GM21390 (cell line): ENCODE data around the gene FITM1.

Experiments
- ATAC-seq: cut with Tn5 transposase; IDR thresholded peaks from one replicate; pipeline ENCODE4 v1.9.1; 2021; ENCODE audit not compliant: unreplicated experiment

Gene FITM1

DNA sequence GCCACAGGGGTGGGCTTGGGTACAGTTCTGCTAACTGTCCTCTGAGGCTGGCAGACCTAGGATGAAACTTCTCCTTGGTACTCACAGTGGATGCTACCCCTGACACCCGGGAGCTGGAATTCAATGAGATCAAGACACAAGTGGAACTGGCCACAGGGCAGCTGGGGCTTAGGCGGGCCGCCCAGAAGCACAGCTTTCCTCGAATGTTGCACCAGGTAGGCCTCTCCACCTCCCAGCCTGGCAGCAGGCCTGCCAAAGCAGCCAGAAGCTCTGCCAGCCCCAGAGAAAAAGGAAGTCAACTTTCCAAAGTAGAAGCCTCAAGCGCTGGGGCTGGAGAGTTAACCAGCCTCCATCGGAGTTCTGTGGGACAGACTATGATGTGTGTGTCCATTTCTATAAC is 13.3 kb upstream of the FITM1 start:
- no peak for ATAC-seq

GRCh38 chr14:24119691-24120090 is 10.8 kb upstream of the FITM1 start:
- no peak for ATAC-seq

- no peak for ATAC-seq
Measured at GRCh38 chr14:24121210-24121609, 9.2 kb upstream of the FITM1 start.

DNA sequence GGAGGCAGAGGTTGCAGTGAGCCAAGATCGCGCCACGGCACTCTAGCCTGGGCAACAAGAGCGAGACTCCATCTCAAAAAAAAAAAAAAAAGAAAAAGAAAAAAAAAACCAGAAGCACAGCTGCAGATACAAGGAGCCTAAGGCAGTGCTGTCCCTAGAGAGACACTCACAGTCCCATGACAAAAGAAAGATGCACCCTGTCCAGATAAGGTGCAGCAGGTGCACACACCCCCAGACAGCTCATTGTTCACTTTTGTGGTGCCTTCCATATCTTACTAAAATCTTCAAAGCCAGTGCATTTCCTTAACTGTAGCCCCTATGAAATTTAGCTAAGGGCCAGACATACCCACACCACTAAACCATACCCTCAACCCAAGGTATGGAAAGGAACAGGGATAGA is 8.0 kb upstream of the FITM1 start:
- ATAC-seq = no peak

- ATAC-seq = no peak
Measured at GRCh38 chr14:24122898-24123297, 7.6 kb upstream of the FITM1 start.

GRCh38 chr14:24123424-24124417 is 6.7 kb upstream of the FITM1 start:
- no peak for ATAC-seq

GRCh38 chr14:24126939-24127338 is 3.5 kb upstream of the FITM1 start:
- ATAC-seq = no peak

- no peak for ATAC-seq
Measured at GRCh38 chr14:24127673-24128072, 2.8 kb upstream of the FITM1 start.

GRCh38 chr14:24129410-24129998 is 955 bp upstream of the FITM1 start:
- ATAC-seq = no peak

DNA sequence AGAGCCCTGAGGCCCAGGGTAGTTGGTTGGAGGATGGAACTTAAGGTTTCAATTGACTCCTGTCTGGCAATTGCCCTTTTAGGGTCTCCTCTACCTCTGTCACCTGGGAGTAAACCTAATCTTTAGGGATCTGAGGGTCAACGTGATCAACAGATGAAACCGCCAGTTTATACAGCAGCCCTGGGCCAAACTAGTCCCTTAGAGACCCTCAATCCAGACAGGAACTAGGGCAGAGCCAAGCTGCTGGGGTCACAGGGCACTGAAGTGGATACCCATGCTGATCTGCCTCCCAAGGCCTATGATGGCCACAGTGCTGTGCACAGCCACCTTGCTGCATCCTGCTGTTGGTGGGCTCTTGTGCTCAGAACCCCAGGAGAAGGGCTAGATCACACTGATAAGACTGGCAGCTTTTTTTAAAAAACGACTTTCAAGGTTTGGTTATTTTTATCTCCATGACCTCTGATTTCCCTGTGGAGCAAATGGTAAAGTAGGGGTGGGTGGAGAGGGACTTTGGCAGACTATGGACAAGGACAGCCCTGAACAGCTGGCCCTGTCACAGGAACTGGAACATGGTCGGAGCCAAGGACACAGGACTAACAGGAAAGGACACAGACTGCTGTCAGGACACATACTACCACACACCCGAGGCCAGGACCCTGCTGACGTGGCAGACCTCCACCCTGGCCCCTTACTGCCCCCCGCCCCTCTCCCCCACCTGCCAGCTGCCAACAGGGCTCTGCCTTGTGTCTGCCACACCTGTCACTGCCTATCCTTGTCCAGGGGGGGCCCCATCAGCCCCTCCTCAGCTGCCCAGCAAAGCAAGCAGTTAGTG is 474 bp downstream of the FITM1 start:
- no peak for ATAC-seq

GRCh38 chr14:24131549-24131966 is 1.1 kb downstream of the FITM1 start:
- no peak for ATAC-seq

- ATAC-seq = no peak
Measured at GRCh38 chr14:24132061-24132685, 1.7 kb downstream of the FITM1 start.

- ATAC-seq = no peak
Measured at GRCh38 chr14:24132976-24133375, 2.5 kb downstream of the FITM1 start.

DNA sequence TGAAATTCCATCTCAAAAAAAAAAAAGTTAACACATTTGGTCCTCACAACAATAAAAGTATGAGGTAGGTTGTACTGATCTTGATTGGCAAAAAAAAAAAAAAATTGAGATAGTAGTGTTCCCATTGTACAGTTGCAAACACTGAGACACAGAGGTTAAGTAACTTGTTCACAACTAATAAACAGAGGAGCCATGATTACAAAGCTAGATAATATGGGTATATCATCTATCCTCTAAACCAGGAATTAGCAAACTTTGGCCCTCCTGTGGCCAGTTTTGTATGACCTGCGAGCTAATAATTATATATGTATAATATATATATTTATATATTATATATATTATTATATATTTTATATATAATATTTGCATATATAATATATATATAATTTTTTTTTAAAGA is 3.3 kb downstream of the FITM1 start:
- no peak for ATAC-seq

- ATAC-seq = no peak
Measured at GRCh38 chr14:24135584-24135833, 5.0 kb downstream of the FITM1 start.

DNA sequence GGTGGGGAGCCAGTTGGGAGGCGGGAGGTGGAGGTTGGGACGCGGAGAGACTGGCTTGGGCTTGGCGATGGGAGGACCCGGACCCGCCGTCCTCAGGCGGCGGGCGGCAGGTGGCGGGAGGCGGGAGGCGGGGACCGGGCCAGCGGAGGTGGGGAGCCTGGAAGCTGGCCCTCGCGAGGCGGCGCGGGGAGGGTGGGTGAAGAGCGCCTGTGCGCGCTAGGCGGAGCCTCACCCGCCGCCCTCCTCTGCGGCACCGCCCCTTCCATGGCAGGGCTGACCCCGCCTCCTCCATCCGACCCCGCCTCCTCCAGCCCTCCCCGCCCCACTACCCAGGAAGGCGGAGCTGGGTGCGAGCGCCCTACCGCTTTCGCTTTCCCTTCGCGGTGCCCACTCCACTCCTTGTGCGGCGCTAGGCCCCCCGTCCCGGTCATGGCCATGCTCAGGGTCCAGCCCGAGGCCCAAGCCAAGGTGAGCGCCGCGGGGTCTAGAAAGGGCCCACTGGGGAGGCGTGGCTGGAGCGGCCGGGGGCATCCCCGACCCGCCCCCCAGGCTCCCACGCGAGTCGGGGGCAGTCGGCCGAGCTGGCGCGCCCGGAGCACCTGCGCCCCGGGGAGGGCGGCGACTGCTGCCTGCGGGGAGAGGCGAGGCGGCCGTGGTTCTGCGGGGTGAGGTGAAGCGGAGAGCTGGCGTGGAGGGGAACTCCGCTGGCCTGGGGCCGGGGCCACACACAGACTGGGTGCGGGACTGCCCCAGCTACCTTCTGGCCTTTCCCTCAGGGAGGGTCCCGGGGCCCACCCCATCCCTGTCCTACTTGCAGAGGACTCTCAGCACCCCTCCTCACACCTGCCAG is 5.6 kb downstream of the FITM1 start, which contains the start of gene PSME1:
PSME1 (plus strand) TSS at position 361 of the 850 bp plus-strand sequence; CDS start at position 430, 69 bp downstream.
- ATAC-seq = peak; percentile 73

- ATAC-seq = no peak
Measured at GRCh38 chr14:24136684-24137528, 6.4 kb downstream of the FITM1 start.

DNA sequence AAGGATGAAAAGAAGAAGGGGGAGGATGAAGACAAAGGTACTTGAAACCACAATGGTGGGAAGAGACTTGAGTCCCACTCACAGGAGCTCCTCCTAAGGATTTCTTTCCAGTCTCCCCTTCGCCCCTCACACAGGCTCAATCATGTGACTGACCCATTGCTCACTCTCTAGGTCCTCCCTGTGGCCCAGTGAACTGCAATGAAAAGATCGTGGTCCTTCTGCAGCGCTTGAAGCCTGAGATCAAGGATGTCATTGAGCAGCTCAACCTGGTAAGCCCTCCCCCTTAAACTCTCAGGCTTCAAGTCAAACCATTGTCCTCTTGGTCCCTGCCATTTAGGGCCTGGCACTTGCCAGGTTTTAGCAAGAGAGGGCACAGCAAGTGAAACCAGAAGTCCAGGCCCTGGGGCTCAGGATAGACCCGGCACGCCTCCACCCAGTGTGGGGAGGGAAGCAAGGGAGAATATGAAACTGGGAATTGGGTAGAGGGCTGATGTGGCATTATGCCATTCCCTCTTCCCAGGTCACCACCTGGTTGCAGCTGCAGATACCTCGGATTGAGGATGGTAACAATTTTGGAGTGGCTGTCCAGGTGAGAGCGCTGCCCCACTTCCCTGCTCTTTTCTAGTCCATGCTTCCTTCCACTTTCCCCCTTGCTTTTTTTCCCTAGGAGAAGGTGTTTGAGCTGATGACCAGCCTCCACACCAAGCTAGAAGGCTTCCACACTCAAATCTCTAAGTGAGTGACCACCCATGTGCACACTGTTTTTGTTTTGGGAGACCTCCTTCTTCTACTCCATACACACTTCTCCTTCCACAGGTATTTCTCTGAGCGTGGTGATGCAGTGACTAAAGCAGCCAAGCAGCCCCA is 7.3 kb downstream of the FITM1 start:
- ATAC-seq = no peak
